ENCODE data around the gene GNB5. TPM values are rescaled to one million over a fixed set of nuclear protein-coding genes. Genes with fewer than 3 reads are reported as not detected.

Gene GNB5
- total and polyA plus RNA-seq, 2 of the 13 experiments (the other 11 are each of a cell fraction or from before 2014, with no cell fraction given): 13.7 to 14.4 TPM

- TF ChIP-seq GRHL1 (CRISPR knock-in tag; conservative IDR thresholded peaks at IDR 0.05) (no peak), NFYB (CRISPR knock-in tag; IDR thresholded peaks at IDR 0.05) (peak; percentile 40; the same call in 1 of the 2 replicates), THYN1 (CRISPR knock-in tag; IDR thresholded peaks at IDR 0.05; ENCODE audit: borderline replicate concordance, low read depth) (no peak), IRF9 (CRISPR knock-in tag; IDR thresholded peaks at IDR 0.05; ENCODE audit: borderline replicate concordance) (no peak), SNRNP70 (IDR thresholded peaks at IDR 0.05; ENCODE audit: low read depth, low read length) (no peak), RBAK (CRISPR knock-in tag; IDR thresholded peaks at IDR 0.05) (no peak), ZBTB21 (CRISPR knock-in tag; IDR thresholded peaks at IDR 0.05) (no peak), ZNF570 (CRISPR knock-in tag; IDR thresholded peaks at IDR 0.05; ENCODE audit: borderline replicate concordance) (no peak), ZNF512B (CRISPR knock-in tag; IDR thresholded peaks at IDR 0.05; ENCODE audit: borderline replicate concordance) (no peak), CHD2 (IDR thresholded peaks at IDR 0.05; ENCODE audit: low read depth, low read length) (no peak), BRD4 (CRISPR knock-in tag; IDR thresholded peaks at IDR 0.05) (peak; percentile 83), MXI1 (IDR thresholded peaks at IDR 0.05; ENCODE audit: borderline replicate concordance, low read depth, low read length) (no peak; the same call in 2 of the 3 replicates), SIN3A (IDR thresholded peaks at IDR 0.05; ENCODE audit: borderline replicate concordance, low read depth, low read length) (no peak), PREB (CRISPR knock-in tag; IDR thresholded peaks at IDR 0.05) (no peak), ZNF800 (CRISPR knock-in tag; IDR thresholded peaks at IDR 0.05) (0 out of 2 replicates have a peak, but pooled peaks have one; percentile 22), ZNF772 (CRISPR knock-in tag; IDR thresholded peaks at IDR 0.05) (no peak; the same call in 1 of the 2 replicates), HMG20B (CRISPR knock-in tag; conservative IDR thresholded peaks at IDR 0.05) (no peak)
Observed at GRCh38 chr15:52137432-52138357, 53.5 kb downstream of the GNB5 start (continued).

Measured in HepG2 (cell line).